ENCODE measurements around the gene SEZ6L.

DNA sequence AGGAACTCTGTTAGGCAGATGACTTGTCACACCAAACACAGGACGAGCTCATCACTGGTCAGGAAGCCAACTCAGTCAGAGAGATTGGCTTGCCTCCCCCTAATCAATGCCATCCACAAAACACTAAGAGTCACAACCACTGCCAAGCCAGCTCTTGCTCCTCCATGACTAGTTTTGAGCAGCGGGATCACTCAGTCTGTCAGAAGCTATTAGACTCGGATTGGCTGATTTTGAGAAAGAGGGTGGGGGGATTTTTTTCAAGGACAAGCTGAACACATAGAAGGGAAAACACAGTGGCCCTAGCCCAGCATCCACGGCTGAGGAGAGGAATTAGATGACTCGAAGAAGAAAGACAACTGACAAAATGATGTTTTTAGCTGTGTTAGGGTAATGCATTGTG lies 55.9 kb downstream of the SEZ6L start:
- no peak for TF ChIP-seq SPI1 (IDR thresholded peaks at IDR 0.05; ENCODE audit: low read depth, low read length)
- no peak for TF ChIP-seq POLR2AphosphoS5 (IDR thresholded peaks at IDR 0.05; ENCODE audit: low read depth, low read length)
- TF ChIP-seq POLR2A (IDR thresholded peaks at IDR 0.05; ENCODE audit: low read depth, low read length): no peak
- no peak for TF ChIP-seq TAF1 (IDR thresholded peaks at IDR 0.05; ENCODE audit: low read depth, low read length)
- TF ChIP-seq POU2F2 (IDR thresholded peaks at IDR 0.05; ENCODE audit: low read depth, low read length): no peak
- no peak for TF ChIP-seq PAX5 (IDR thresholded peaks at IDR 0.05; ENCODE audit: insufficient read depth, low read length, severe bottlenecking)
